GM18907 (cell line): ENCODE data around the gene HMCN2.
"Not testable (repeated sequence)": the region's sequence is repeated elsewhere in the genome, so short reads cannot be mapped to it uniquely, and the experiment has no call there.

ENCODE experiments used
- ATAC-seq: cut with Tn5 transposase; IDR thresholded peaks from one replicate; pipeline ENCODE4 v1.9.1; 2021; ENCODE audit warnings: mild to moderate bottlenecking, moderate library complexity; ENCODE audit not compliant: unreplicated experiment

The HMCN2 gene

GRCh38 chr9:130327781-130328348 is 62.3 kb downstream of the HMCN2 start:
- ATAC-seq, result no peak

DNA sequence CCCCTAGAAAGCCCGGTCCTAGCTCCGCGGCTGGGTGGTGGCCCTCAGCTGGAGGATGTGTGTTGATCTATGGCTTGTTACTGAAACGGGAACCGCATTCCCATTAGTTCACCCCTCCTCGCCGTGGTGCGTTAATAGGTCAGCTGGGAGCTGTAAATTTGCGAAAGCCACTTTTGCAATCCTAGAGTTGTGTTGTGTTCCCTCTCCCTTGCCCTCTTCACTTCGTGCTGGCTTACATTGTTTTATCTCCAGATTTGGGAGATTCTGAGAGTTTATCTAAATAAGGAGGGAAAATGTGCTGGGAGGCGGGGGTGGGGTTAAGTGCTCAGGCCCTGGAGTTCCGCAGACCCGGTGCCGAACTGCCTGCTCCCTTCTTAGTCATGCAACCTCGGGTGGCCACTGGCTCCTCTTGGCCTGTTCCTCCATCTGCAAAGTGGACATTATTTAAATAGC is 62.8 kb downstream of the HMCN2 start:
- ATAC-seq, result no peak

DNA sequence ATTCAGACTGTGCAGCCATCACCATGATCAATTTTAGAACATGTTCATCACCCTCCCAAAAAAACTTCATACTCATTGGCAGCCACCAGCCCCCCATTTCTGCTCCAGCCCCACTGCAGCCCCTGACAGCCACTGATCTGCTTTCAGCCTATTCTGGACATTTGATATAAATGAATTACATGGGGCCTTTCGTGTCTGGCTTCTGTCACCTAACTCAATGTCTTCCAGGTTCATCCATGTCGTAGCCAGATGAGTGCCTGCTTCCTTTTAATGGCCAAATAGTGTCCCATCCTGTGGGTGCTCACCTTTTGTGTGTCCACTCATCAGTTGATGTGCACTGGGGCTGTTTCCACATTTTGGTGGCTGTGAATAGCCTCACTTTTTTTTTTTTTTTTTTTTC is 63.5 kb downstream of the HMCN2 start:
- no peak for ATAC-seq

DNA sequence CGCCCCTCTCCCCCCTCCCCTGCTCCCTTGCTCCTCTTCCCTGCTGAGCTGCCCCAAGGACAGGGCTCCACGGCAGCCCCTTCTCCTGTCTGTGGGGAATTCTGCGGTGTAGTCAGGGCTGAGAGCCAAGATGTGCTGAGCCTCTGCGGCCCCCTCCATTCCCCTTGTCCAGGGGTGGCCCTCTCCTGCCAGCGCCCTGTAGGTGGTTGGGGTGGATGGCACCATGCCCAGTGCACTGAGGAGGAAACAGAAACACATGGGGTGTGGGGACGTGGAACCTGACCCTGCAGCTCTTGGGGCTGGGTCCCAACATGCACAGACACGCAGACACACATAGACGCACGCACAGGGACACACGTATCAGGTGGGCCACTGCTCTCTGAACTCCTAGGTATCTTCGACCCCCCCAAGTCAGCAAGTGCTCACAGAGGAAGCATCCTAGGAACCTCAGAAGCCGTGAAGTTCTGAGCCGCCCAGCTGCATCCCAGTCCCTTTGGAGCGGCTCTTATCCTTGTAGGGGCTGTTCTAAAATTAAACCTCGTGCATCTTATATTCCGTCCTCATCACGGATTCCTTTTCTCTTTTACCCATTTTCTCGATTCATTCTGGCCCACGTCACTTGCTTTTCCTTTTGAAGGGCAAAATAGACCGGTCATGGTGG is 64.8 kb downstream of the HMCN2 start:
- ATAC-seq, result no peak

DNA sequence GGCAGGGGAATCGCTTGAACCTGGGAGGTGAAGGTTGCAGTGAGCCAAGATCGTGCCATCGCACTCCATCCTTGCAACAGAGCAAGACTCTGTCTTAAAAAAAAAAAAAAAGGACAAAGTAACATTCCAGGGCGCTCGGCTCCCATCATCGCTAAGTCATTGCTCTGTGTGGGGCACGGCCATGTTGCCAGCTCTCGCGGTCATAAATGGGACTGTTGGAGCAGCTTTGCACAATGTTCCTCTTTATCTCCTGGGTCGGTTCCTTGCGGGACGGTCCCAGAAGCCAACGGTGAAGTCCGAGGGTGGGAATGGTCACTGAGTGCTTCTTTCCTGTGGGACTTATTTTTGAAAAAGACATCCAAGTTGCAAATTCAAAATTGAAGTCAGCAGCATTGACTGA is 65.5 kb downstream of the HMCN2 start:
- ATAC-seq, result no peak

GRCh38 chr9:130331573-130331972 is 66.0 kb downstream of the HMCN2 start:
- no peak for ATAC-seq

DNA sequence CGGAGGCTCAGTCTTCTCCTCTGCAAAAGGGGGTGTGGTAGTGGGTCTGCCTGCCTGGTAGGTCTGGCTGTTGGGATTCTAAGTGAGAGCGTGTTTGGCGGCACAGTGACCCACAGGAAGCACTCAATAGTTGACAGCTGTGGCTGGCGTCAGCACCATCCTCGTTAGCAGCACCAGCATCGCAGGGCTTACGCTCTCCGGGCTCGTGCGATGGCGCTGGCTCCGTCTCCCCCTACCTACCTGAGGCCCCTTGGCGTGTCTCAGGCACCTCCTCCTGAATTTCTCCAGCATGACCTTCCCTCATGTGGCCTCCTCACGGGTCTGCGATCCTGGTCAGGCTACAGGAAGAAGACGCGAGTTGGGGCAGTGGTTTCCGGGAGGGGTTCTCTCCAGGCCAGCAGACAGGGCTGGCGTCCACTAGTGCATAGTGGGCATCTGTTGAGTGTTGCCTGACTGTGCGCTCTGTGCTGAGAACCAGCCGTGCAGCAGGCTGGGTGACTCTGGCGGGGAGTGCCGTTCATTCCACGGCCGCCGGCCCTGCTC is 66.9 kb downstream of the HMCN2 start:
- no peak for ATAC-seq

DNA sequence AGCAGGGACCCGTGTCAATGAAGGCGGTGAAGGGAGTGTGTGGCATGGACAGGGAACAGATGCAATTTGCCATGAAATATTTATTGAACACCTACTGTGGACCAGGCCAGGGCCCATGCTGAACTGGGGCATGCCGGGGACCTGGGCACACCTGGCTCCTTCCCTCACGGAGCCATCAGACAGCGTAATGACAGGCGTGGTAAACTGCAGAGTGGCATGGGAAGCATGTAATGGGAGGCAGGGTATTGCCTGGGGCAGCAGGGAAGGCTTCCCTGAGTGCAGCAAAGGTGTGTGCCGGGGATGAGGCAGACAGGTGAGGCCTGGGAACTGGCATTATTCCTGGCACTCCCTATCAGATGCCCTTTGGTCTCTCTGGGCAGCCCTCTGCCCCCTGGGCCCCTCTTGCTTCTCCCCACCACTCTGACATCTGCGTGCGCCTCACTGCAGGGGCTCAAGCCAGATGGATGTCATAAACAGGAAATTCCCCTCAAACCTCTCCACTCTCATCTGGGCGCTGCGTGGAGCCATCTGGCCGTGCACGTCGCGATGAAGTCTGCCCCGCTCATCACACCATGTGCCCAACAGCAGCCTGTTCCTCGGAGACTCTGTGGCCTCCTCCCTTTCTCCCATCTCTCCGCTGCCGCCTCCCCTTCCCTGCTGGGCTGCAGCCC is 67.6 kb downstream of the HMCN2 start:
- ATAC-seq, result no peak

DNA sequence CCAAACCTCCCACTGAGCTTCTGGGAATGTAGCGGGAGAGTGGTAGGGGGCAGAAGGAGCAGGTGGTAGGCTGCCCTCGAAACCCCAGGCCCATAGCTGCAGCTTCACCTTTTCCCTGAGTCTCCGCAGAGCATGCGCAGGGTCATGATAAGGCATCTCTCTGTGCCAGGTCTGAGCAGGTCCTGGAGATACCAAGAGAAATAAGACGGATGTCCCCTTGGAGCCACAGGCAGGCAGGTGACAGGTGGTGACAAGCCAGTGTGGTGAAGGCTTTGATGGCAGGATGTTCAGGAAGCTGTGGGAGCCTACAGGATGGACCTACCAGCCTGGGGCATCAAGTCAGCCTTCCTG is 68.1 kb downstream of the HMCN2 start:
- no peak for ATAC-seq

GRCh38 chr9:130334915-130335314 is 69.4 kb downstream of the HMCN2 start:
- no peak for ATAC-seq

- ATAC-seq, result no peak
Measured at GRCh38 chr9:130336027-130336610, 70.6 kb downstream of the HMCN2 start.

GRCh38 chr9:130336885-130337284 is 71.3 kb downstream of the HMCN2 start:
- ATAC-seq, result no peak

DNA sequence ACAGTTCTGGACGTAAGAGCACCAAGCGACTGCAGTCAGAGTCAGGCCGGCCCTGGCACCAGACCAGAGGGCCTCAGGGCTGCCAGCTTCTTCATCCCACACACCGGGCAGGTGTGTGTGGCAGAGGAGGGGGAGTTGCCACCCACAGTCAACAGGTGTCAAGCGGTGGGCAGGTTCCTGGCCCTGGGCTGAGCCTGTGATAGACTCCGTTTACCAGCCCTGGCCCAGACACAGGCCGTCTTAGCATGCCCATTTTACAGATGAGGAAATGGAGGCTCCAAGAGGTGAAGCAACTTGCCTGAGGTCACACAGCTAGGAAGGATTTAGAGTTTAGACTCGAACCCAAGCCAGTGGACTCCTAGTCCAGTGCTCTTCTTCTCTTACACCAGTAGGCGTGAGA is 71.8 kb downstream of the HMCN2 start:
- no peak for ATAC-seq

DNA sequence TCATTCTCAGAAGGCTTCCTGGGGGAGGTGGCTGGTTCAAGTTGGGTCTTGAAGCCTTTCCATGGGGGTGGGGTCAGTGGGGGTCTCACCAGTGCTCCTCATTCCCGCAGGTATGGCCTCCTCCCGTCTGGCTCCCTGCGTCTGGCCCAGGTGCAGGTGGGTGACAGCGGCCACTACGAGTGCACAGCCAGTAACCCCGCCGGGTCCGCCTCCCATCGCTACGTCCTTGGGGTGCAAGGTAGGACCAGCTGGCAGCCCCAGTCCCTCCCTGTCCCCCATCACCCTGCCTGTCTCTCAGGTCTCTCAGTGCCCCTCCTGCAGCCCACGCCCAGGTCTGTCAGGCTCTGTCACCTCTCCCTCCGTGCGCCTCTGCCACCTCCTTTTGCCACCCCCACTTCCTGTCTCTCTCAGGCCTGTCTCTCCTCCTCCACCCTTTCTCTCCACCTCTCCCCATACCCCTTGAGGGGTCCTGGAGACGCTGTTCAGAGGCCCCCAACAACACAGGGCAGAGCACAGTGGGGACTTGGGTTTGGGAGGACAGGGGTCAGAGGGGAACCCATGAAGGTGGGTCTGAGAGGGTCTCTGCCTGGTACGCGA is 72.3 kb downstream of the HMCN2 start:
- no peak for ATAC-seq

- ATAC-seq, result not testable (repeated sequence)
Measured at GRCh38 chr9:130338891-130339290, 73.3 kb downstream of the HMCN2 start.

- ATAC-seq, result no peak
Measured at GRCh38 chr9:130339306-130339705, 73.7 kb downstream of the HMCN2 start.

DNA sequence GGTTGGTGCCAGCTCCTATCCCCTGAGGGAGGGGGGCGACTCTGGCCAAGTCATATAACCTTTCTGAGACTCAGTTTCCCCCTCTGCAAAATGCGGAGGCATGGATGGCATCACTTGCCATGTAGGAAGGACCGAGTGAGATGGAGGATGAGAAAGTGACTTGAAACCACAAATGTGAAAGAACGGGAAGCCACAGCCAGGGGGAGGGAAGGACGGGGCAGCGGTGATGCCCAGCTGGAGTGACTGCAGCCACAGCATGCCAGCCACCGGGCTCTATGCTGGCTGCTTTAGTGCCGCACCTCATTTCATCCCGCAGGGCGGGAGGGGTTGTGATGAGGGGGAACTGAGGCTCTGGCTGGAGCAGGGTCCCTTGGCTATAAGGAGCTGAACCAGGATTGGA is 74.5 kb downstream of the HMCN2 start:
- no peak for ATAC-seq

- ATAC-seq, result not testable (repeated sequence)
Measured at GRCh38 chr9:130340557-130340956, 75.0 kb downstream of the HMCN2 start.

DNA sequence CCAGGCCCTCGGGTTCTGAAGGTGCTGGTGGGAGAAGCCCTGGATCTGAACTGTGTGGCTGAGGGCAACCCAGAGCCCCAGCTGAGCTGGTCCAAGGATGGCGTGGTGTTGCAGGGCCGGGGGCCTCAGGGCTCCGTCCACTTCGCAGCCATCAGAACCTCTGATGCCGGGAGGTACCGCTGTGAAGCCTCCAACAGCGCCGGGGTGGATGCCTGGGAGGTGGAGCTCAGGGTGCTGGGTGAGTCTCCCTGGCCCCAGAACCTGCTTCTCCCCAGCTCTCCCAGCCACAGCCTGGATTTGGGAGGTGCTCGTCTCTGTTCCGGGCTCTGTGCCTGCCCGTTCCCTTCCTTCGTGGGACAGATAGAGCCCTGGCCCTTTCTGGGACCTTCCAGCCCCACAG is 75.6 kb downstream of the HMCN2 start:
- ATAC-seq, result no peak

GRCh38 chr9:130341839-130342713 is 76.5 kb downstream of the HMCN2 start:
- no peak for ATAC-seq

GRCh38 chr9:130342714-130343085 is 77.1 kb downstream of the HMCN2 start:
- no peak for ATAC-seq
